Dendritic cell treated with granulocyte-macrophage colony-stimulating factor and Interleukin-4, amounts not matched to agents 40 ng/mL and 50 ng/mL, for 4 days (primary cell): ENCODE measurements around the gene PPHLN1.

Experiments
- H3K27ac Mint-ChIP-seq: one replicate; pipeline ENCODE4 v1.8.0; 2022; ENCODE audit warnings: mild to moderate bottlenecking, mixed read lengths
- H3K27me3 Mint-ChIP-seq: one replicate; pipeline ENCODE4 v1.8.0; 2022; ENCODE audit warnings: mild to moderate bottlenecking, mixed read lengths
- H3K36me3 Mint-ChIP-seq: one replicate; pipeline ENCODE4 v1.8.0; 2022; ENCODE audit warnings: low read depth, mixed read lengths
- H3K4me1 Mint-ChIP-seq: one replicate; pipeline ENCODE4 v1.8.0; 2022; ENCODE audit warnings: low read depth, mixed read lengths
- H3K4me3 Mint-ChIP-seq: one replicate; pipeline ENCODE4 v1.8.0; 2022; ENCODE audit warnings: mild to moderate bottlenecking, moderate library complexity, mixed read lengths
- H3K9me3 Mint-ChIP-seq: one replicate; pipeline ENCODE4 v1.8.0; 2022; ENCODE audit warnings: mixed read lengths
- intact Hi-C: fragments of 100-400 bp; cut with micrococcal nuclease; formaldehyde crosslinking; loops from one replicate; pipeline ENCODE4 v1.15.0; 2022

The PPHLN1 gene, protein sequence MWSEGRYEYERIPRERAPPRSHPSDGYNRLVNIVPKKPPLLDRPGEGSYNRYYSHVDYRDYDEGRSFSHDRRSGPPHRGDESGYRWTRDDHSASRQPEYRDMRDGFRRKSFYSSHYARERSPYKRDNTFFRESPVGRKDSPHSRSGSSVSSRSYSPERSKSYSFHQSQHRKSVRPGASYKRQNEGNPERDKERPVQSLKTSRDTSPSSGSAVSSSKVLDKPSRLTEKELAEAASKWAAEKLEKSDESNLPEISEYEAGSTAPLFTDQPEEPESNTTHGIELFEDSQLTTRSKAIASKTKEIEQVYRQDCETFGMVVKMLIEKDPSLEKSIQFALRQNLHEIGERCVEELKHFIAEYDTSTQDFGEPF

DNA sequence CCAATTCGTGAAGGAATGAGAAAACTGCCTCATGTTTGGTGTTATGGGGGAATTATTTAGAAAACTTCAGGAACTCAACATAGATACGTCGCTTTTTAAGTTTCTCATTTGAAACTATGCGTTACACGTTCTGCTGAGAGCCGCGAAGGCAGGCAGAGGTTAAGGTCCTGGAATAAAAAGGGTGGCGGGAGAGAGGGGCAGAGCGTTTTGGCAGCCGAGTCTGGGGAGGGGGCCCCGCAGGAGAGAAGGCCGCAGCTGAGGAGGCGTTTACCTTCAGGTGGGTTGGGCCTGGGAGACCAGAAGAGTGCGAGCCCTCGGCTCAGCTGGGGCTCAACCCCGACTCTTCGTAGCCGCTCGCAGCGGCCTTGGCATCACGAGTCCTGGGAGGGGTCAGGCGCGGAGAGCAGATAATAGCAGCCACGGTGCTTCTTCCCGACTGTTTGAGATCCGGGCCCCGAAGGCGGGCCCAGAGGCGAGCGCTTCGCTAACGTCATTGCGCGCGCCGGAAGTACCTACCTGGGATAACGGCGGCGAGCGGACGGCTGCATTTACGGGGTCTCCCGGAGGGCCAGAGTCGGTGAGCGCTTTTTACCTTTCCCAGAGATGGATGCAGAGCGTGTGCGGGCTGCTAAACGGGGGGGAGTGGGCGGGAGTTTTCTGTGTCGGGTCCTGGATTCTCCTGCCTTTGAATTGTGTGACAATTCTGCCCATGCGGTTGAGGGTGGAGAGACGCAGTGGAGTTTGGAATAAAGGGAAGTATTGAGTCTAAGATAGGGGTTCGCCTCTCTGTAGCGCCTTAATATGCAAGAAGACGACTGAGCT lies at the start of gene PPHLN1, which contains the start of gene ZCRB1:
Gene PPHLN1 (plus strand): TSS at position 515 of the 822 bp plus-strand sequence. CDS start 9,736 bp downstream, outside the sequence.
Gene ZCRB1 (minus strand): TSS at position 442 of the 822 bp plus-strand sequence. CDS start 1,992 bp downstream, outside the sequence.
- intact Hi-C loops: no loop called here
- H3K4me1 Mint-ChIP-seq: peaks cover 40% of the 10 kb centered on the region
- H3K9me3 Mint-ChIP-seq: no peaks in the 10 kb centered on the region

GRCh38 chr12:42277396-42278127 lies 48.4 kb upstream of the PPHLN1 start:
- peaks cover 2% of the 10 kb centered on the region for H3K27me3 Mint-ChIP-seq
- H3K4me3 Mint-ChIP-seq: no peak overlapping the region
- intact Hi-C loops: no loop called here
- H3K9me3 Mint-ChIP-seq: no peaks in the 10 kb centered on the region
- no peaks in the 10 kb centered on the region for H3K4me1 Mint-ChIP-seq
- no peak overlapping the region for H3K27ac Mint-ChIP-seq
- H3K36me3 Mint-ChIP-seq: no peaks in the 10 kb centered on the region

More for the DNA sequence above, at the start of gene PPHLN1, which contains the start of gene ZCRB1:
- peak within 1 kb of the TSS; percentile 99 for H3K27ac Mint-ChIP-seq
- H3K4me3 Mint-ChIP-seq: peak within 1 kb of the TSS; percentile 99
- no peaks in the 10 kb centered on the region for H3K27me3 Mint-ChIP-seq
- H3K36me3 Mint-ChIP-seq: peaks cover 59% of the 10 kb centered on the region

DNA sequence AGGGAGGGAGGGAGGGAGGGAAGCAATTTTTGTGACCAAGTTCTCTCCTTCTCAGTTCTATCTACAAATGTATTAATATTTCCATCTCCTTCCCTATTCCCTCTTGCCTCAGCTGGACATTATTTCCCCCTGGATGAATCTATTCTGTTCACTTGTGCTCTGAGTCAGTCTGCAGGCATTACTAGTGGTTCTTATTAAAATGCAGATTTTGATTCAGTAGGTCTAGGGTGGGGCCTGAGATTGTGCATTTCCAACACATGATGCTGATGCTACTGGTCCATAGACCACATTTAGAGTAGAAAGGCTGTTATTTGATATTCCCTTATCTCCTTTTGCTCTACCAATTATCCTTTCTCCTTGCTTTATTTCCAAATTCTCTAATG lies 47.8 kb upstream of the PPHLN1 start:
- intact Hi-C loops: no loop called here
- no peaks in the 10 kb centered on the region for H3K9me3 Mint-ChIP-seq
- H3K4me1 Mint-ChIP-seq: no peaks in the 10 kb centered on the region
- H3K27me3 Mint-ChIP-seq: peaks cover 2% of the 10 kb centered on the region
- no peak overlapping the region for H3K4me3 Mint-ChIP-seq
- H3K27ac Mint-ChIP-seq: no peak overlapping the region
- H3K36me3 Mint-ChIP-seq: no peaks in the 10 kb centered on the region

DNA sequence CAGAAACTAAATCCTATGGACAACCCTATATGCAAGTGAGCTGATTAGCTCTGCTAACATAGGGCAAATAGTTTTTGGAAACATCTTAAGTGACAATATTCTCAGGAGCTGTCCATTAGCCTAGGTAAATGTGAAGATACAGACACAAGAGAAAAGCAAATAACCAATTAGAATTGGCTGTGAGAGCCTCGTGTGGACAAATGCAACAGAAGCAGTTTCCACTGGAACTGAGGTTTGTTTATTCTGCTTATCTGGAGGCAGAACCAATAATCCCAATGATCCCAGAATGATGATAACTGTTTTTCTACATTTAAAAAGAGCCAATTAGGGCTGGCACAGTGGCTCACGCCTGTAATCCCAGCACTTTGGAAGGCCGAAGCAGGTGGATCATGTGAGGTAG lies 44.7 kb upstream of the PPHLN1 start:
- Mint-ChIP-seq H3K9me3 (no peaks in the 10 kb centered on the region), H3K4me1 (peaks cover 9% of the 10 kb centered on the region), H3K4me3 (no peak overlapping the region), H3K36me3 (no peaks in the 10 kb centered on the region), H3K27me3 (peaks cover 2% of the 10 kb centered on the region), H3K27ac (no peak overlapping the region)
- intact Hi-C loops: no loop called here

GRCh38 chr12:42281844-42282243 lies 44.1 kb upstream of the PPHLN1 start:
- H3K4me3 Mint-ChIP-seq: no peak overlapping the region
- H3K27me3 Mint-ChIP-seq: peaks cover 2% of the 10 kb centered on the region
- H3K4me1 Mint-ChIP-seq: peaks cover 9% of the 10 kb centered on the region
- intact Hi-C loops: no loop called here
- H3K36me3 Mint-ChIP-seq: no peaks in the 10 kb centered on the region
- no peak overlapping the region for H3K27ac Mint-ChIP-seq
- H3K9me3 Mint-ChIP-seq: no peaks in the 10 kb centered on the region

DNA sequence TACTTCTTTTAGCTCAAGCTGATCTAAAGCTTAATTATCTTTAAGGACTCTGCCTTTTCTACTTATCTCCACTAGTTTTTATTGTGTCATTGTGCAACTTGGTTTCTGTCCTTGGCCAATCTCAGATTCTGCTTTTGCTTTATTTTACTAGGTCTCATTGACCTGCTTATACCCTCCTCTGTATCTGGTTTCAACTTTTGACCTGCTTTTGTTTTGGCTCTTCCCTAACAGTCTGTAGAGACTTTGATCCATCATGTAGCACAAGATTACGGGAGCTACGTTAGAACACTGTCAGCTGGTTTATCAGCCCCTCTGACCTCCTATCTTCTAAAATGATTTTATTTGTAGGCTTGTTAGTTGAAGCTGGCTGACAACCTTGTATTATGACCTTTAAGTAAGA lies 43.7 kb upstream of the PPHLN1 start:
- intact Hi-C loops: no loop called here
- Mint-ChIP-seq H3K9me3 (no peaks in the 10 kb centered on the region), H3K27ac (no peak overlapping the region), H3K4me3 (no peak overlapping the region), H3K27me3 (peaks cover 2% of the 10 kb centered on the region), H3K4me1 (peaks cover 9% of the 10 kb centered on the region), H3K36me3 (no peaks in the 10 kb centered on the region)

GRCh38 chr12:42283739-42284138 lies 42.2 kb upstream of the PPHLN1 start:
- H3K4me3 Mint-ChIP-seq: no peak overlapping the region
- peaks cover 15% of the 10 kb centered on the region for H3K4me1 Mint-ChIP-seq
- H3K36me3 Mint-ChIP-seq: no peaks in the 10 kb centered on the region
- peaks cover 3% of the 10 kb centered on the region for H3K27me3 Mint-ChIP-seq
- no peak overlapping the region for H3K27ac Mint-ChIP-seq
- intact Hi-C loops: no loop called here
- H3K9me3 Mint-ChIP-seq: no peaks in the 10 kb centered on the region

DNA sequence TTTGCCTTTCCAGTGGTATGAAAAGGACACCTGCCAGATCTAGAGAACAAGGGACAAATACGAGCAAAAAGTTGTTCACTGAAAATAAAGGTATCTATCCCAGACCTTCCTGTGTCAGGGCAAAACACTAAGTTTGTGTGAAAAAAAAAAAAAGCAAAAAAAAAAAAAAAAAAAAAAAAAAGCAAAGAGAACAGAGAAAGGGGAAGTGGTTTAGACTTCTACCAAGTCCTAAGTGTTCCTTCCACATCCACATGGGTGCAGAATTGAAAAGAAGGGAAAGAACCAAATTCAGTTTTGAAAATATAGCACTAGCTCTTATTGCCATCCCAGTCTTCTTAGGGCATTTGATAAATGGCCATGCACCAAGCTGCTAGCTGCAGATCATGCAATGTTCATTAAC lies 41.8 kb upstream of the PPHLN1 start:
- Mint-ChIP-seq H3K4me3 (no peak overlapping the region), H3K9me3 (no peaks in the 10 kb centered on the region), H3K27ac (no peak overlapping the region), H3K36me3 (no peaks in the 10 kb centered on the region), H3K4me1 (peaks cover 15% of the 10 kb centered on the region), H3K27me3 (peaks cover 3% of the 10 kb centered on the region)
- intact Hi-C loops: no loop called here

- Mint-ChIP-seq H3K4me3 (no peak overlapping the region), H3K36me3 (no peaks in the 10 kb centered on the region), H3K9me3 (no peaks in the 10 kb centered on the region), H3K4me1 (peaks cover 15% of the 10 kb centered on the region), H3K27ac (no peak overlapping the region), H3K27me3 (peaks cover 5% of the 10 kb centered on the region)
- intact Hi-C loops: no loop called here
These were observed 41.1 kb upstream of the PPHLN1 start for GRCh38 chr12:42284876-42285275.

DNA sequence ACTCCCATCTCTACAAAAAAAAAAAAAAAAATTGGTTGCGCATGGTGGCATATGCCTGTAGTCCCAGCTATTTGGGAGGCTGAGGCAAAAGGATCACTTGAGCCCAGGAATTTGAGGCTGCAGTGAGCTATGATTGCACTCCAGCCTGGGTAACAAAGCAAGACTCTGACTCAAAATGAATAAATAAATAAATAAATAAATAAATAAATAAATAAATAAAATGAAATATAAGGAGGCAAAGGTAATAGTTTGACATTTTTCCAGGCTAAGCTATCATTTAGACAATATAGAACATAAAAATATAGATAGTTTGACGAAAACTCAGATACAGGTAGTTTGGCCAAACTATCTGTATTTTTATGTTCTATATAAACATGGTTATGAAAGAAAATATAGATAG lies 40.5 kb upstream of the PPHLN1 start:
- Mint-ChIP-seq H3K27me3 (peaks cover 5% of the 10 kb centered on the region), H3K27ac (no peak overlapping the region), H3K4me3 (no peak overlapping the region), H3K4me1 (peaks cover 15% of the 10 kb centered on the region), H3K36me3 (no peaks in the 10 kb centered on the region), H3K9me3 (no peaks in the 10 kb centered on the region)
- intact Hi-C loops: no loop called here

- Mint-ChIP-seq H3K9me3 (no peaks in the 10 kb centered on the region), H3K27ac (no peak overlapping the region), H3K4me3 (no peak overlapping the region), H3K4me1 (peaks cover 15% of the 10 kb centered on the region), H3K36me3 (no peaks in the 10 kb centered on the region), H3K27me3 (peaks cover 9% of the 10 kb centered on the region)
- intact Hi-C loops: no loop called here
These were observed 39.2 kb upstream of the PPHLN1 start for GRCh38 chr12:42286741-42287140.

GRCh38 chr12:42288544-42288943 lies 37.4 kb upstream of the PPHLN1 start:
- H3K27me3 Mint-ChIP-seq: peaks cover 9% of the 10 kb centered on the region
- no peak overlapping the region for H3K4me3 Mint-ChIP-seq
- H3K4me1 Mint-ChIP-seq: peaks cover 15% of the 10 kb centered on the region
- intact Hi-C loops: no loop called here
- H3K9me3 Mint-ChIP-seq: no peaks in the 10 kb centered on the region
- H3K36me3 Mint-ChIP-seq: no peaks in the 10 kb centered on the region
- no peak overlapping the region for H3K27ac Mint-ChIP-seq

- Mint-ChIP-seq H3K4me3 (no peak overlapping the region), H3K27me3 (peaks cover 9% of the 10 kb centered on the region), H3K9me3 (no peaks in the 10 kb centered on the region), H3K36me3 (no peaks in the 10 kb centered on the region), H3K27ac (no peak overlapping the region), H3K4me1 (peaks cover 6% of the 10 kb centered on the region)
- intact Hi-C loops: no loop called here
These were observed 34.3 kb upstream of the PPHLN1 start for GRCh38 chr12:42291680-42292079.
